G401.6 (cell line): ENCODE results near the gene TMEM238.

Experiments
- FAIRE-seq: peaks from 2 replicates; lab custom pipeline; 2012; peaks lifted over from hg19 to GRCh38; lab: Jason Lieb, UNC

The TMEM238 gene

DNA sequence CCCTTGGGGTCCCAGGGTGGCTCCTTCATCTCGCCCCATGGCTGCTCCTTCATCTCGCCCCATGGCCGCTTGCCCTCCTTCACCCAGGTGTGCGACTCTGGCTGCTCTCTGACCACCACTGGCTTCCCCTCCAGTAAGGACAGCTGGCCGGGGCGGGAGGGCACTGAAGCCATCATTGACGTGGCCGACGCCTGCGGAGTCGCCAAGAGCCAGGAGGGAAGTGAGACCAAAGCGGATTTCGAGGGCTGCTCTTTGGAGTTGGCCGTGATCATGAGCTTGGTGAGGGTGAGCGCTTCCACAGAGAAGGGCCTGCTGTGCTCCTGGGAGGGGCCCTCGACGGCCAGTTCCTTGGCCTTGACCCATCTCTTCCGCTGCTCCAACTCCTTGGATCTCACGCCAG lies 25.6 kb downstream of the TMEM238 start:
- no peak for FAIRE-seq

GRCh38 chr19:55355213-55355821 lies 28.8 kb downstream of the TMEM238 start:
- FAIRE-seq, result peak; percentile 41

DNA sequence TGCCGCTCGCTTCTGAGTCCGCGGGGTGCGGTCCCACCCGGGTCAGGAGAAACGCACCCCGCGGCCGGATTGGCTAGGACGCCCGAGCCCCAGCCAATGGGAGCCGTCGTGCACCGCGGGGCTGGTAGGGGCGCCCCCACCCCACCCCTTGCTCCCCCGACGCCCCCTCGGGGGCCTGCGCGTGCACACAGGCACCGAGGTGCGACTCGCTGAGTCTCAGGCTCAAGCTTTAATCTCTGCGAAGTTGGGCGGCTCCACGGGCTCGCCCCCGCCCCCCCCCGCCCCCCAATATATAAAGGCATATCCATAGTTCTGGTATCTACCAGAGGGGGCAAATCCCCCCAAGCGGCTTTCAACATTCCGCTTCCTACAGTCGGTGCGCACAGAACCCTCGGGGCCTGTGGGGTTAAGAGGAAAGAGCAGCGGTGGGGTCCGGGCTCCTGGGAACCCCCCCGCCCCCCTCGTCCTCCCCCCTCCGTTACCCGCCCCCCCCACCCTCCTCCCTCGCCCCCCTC lies 29.3 kb downstream of the TMEM238 start, which contains the start of gene COX6B2:
COX6B2 (minus strand) TSS at position 22 of the 515 bp plus-strand sequence. CDS start 198 bp downstream, outside the sequence.
- FAIRE-seq, result no peak

- peak; percentile 52 for FAIRE-seq
These were observed 30.0 kb downstream of the TMEM238 start for GRCh38 chr19:55353803-55354697.

GRCh38 chr19:55353356-55353802 lies 30.7 kb downstream of the TMEM238 start:
- no peak for FAIRE-seq

GRCh38 chr19:55352549-55353145 lies 31.4 kb downstream of the TMEM238 start:
- no peak for FAIRE-seq

GRCh38 chr19:55352040-55352439 lies 32.1 kb downstream of the TMEM238 start:
- FAIRE-seq, result no peak

DNA sequence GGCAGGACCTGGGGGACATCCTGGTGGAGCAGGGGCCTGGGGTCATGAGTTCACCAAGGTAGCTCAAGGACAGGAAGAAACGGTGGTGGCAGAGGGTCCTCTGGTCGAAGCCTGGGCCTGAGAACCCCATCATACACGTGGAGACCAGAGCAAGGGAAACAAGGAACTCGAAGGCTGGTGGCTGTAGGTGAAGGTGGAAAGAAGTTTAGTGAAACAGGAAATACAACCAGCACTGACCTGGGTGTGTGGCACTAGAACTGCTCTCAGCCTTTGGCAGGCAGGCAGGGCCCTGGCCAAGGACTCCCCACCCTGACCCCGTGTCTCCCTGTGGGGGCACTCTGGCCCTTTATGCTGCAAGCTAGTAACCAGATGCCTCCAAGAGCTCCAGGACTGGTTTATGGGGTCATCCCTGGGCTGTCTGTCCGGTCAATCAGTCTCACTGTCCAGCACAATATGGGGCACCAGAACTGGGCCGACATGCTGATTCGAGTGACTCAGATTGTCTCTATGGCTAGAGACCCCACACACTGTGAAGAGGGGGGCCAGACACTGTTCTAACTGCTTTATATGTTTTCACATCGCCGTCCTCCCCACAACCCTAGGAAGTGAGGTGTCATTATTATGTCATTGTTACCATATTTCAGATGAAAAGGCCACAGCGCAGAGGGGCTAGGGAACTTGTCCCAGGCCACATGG lies 33.3 kb downstream of the TMEM238 start:
- no peak for FAIRE-seq

DNA sequence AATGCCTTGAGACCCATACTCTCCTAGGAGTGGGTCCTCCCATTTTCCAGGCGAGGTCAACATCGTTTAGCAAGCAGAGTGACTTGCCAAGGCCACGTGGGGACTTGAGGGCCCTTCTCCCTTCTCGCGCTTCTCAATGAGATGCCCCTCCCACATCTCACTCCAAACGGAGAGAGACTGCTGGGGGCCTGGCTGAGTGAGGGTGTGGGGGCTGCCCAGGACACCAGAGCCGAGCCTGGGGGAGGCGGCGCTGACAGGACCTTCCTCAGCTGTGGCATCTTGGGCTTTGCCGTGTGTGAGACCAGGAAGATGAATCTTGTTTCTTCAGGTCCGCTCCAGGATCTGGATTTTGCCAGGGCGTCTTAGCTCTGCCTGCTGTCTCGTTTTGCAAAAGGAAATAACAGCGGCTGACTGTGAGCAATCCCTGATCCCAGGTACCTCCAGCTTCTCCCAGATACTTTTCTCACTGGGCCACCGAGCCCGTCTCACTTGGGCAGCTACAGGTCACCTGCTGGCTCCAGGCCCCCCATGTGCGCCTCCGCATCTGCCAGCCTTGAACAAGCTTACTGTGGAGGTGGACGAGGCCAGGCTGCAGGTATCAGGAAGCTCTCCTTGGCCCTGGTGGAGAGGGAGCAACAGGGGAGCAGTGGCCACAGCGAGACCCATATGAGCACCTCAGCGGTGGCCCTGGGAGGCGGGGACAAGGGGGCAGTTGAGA lies 35.6 kb downstream of the TMEM238 start:
- FAIRE-seq, result peak; percentile 66

GRCh38 chr19:55347442-55348009 lies 36.6 kb downstream of the TMEM238 start:
- no peak for FAIRE-seq

- FAIRE-seq, result no peak
These were observed 37.2 kb downstream of the TMEM238 start for GRCh38 chr19:55346725-55347441.

GRCh38 chr19:55345818-55346724 lies 38.0 kb downstream of the TMEM238 start:
- no peak for FAIRE-seq

- FAIRE-seq, result no peak
These were observed 38.8 kb downstream of the TMEM238 start for GRCh38 chr19:55345101-55345817.

DNA sequence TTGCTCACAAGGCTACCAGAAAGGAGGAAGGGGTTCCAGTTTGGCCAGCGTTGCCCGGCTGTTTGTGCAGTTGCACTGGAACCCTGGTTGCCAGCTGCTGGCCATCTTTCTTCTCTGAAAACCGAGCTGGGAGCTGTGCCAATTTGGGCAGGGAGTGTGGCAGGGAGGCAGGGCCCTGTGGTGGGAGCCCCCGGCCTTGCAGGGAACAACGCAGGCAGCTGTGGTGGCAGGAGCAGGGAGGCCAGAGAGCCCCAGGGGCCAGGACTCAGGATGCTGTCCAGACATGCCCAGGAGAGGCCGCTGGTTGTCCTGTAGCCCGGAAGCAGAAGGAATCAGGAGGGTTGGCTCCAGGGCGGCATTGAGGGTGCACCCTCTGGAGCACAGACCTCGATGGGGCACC lies 39.6 kb downstream of the TMEM238 start:
- no peak for FAIRE-seq

GRCh38 chr19:55341595-55342531 lies 42.2 kb downstream of the TMEM238 start:
- no peak for FAIRE-seq

DNA sequence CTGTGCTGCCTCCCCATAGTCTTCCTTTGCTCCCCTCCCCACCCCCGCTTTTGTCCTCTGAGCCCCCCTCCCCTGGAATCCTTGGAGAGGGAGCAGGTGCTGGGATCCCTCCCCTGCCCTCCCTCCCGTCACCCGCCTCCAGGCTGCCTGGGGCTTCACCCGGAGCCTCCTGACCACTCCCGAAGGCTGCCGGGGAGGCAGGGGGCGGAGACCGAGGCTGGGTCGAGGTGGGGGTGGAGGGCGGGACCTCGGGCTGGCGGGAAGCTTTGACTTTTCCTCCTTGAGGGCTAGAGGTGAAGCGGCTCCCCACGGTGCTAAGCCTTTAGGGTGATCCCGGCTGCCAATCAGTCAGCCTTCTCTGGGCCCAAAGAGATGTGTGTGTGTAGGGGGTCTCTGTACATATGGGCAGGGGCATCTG lies 42.9 kb downstream of the TMEM238 start:
- no peak for FAIRE-seq

DNA sequence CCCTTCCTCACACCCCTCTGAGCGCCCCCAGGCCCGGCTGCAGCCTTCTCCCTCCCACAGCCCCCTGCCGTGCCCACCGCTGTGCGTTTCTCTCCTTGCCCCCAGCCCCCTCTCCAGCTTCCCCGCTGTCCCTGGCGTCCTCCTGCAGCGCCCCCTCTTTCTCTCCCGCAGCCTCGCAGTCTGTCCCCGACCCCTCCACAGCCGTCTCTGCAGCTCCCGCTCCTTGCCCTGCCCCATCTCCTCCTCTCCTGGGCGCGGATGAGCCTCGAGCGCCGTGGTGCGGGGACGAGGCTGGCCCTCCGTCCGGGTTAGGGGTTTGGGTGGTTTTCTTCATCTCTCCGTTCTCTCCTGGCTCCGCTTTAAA lies 43.3 kb downstream of the TMEM238 start:
- no peak for FAIRE-seq
